Cardiac fibroblast (primary cell): Measurements from ENCODE around the gene MARCKSL1.

Experiments
- DNase-seq, 2 donors: peaks; one replicate each; pipeline versions ENCODE4 v3.0.0 to v3.0.0-alpha.2; 2010; ENCODE audit warnings: low read depth in 2 of 2
- H3K4me3 ChIP-seq, 2 donors: replicated peaks in 1 of 2; 1 replicate in 1 of 2; 2 replicates in 1 of 2; pipeline ENCODE4 v1.5.1; 2011; ENCODE audit warnings: low read depth in 2 of 2, low read length in 2 of 2, mild to moderate bottlenecking in 2 of 2, moderate library complexity in 1 of 2
- TF ChIP-seq, protein P1 (sequence below): IDR thresholded peaks from one replicate; pipeline ENCODE4 v1.5.1; 2011; ENCODE audit warnings: low read depth, mild to moderate bottlenecking, low read length, inconsistent platforms

Gene MARCKSL1

GRCh38 chr1:32337855-32338636 lies 2.0 kb upstream of the MARCKSL1 start:
- TF ChIP-seq, protein P1, sequence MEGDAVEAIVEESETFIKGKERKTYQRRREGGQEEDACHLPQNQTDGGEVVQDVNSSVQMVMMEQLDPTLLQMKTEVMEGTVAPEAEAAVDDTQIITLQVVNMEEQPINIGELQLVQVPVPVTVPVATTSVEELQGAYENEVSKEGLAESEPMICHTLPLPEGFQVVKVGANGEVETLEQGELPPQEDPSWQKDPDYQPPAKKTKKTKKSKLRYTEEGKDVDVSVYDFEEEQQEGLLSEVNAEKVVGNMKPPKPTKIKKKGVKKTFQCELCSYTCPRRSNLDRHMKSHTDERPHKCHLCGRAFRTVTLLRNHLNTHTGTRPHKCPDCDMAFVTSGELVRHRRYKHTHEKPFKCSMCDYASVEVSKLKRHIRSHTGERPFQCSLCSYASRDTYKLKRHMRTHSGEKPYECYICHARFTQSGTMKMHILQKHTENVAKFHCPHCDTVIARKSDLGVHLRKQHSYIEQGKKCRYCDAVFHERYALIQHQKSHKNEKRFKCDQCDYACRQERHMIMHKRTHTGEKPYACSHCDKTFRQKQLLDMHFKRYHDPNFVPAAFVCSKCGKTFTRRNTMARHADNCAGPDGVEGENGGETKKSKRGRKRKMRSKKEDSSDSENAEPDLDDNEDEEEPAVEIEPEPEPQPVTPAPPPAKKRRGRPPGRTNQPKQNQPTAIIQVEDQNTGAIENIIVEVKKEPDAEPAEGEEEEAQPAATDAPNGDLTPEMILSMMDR: no peak
- peak; percentile 43 to 66 for DNase-seq
- no peak overlapping the region for H3K4me3 ChIP-seq

DNA sequence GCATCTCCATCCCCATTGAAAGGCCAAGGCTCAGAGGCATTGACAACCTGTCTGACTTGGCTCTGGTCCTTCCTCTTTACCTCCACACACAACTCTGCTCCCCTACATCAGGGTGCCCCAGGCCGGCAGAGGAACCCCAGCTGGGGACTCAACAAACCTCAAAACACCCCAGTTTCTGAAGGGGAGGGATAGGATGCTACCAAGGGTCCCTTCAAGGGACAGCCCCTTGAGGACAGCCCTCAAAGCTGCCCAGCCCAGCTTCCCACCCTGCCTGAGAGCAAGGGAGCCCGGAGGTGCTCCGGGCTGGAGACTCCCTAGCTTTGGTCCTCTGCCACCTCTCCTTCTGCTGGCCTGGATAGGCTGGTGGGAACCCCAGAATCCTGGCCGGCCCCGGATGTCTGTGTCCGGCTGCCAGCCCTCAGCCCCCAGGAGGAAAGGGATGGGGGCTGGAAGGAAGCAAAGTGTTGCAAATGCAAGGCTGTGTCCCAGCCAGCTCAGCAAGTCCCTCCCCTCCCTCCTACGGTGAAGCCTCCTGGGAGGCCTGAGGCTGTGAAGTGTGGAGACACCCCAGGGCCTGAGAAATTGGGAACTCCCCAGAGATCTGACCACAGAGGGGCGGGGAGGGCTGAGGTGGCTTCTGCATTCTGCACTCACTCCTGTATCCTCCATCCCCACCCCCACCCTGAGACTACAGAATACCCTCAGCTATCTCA lies 1.1 kb upstream of the MARCKSL1 start:
- no peak overlapping the region for H3K4me3 ChIP-seq
- peak; percentile 57 to 64 for DNase-seq
- TF ChIP-seq, protein P1: no peak

DNA sequence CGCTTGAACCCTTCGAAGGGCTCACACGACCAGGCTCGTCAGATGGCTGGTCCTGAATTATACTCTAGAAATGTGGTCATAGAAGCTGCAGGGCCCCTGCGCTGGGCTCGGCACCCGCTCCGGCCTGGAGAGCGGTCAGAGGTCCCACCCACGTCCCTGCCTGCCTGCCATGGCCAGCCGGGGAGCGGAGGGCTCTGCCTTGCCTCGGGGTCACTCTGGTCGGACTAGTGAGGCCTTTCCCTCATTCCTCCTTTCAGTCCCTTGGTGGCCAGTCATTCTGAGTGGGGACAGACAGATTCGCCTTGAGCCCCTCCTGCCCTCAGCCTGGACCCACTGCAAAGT lies 529 bp upstream of the MARCKSL1 start:
- peak overlapping the region; percentile 28 to 80 for H3K4me3 ChIP-seq
- no peak for DNase-seq

GRCh38 chr1:32335535-32335789 lies 571 bp downstream of the MARCKSL1 start:
- no peak for DNase-seq
- H3K4me3 ChIP-seq: peak overlapping the region; percentile 66 to 80
- TF ChIP-seq, protein P1: no peak

More for the DNA sequence above, 529 bp upstream of the MARCKSL1 start:
- TF ChIP-seq, protein P1: no peak

GRCh38 chr1:32334864-32335534 lies 1.0 kb downstream of the MARCKSL1 start:
- peak in 1 of 2 donors; percentile 53 for DNase-seq
- TF ChIP-seq, protein P1: peak; percentile 50
- H3K4me3 ChIP-seq: peak overlapping the region; percentile 66 to 80

GRCh38 chr1:32334274-32334861 lies 1.7 kb downstream of the MARCKSL1 start:
- H3K4me3 ChIP-seq: peak overlapping the region; percentile 66 to 80
- TF ChIP-seq, protein P1: no peak
- no peak for DNase-seq
